ENCODE measurements around the gene GPR153.

- no peak for TF ChIP-seq CTCF (conservative IDR thresholded peaks at IDR 0.05 in 1 of 2, IDR thresholded peaks at IDR 0.05 in 1 of 2; ENCODE audit: low read depth in 1 of 2, low read length in 2 of 2)
- TF ChIP-seq EZH2 (IDR thresholded peaks at IDR 0.05; ENCODE audit: low read length, missing control alignments) = no peak
These were observed 13.8 kb upstream of the GPR153 start for GRCh38 chr1:6274622-6275139.
